Natural killer cell (primary cell): Measurements from ENCODE around the gene SH3PXD2A. TPM values are rescaled to one million over a fixed set of nuclear protein-coding genes. Genes with fewer than 3 reads are reported as not detected.

Source experiments
- ATAC-seq, 3 donors: fragments of 150-1000 bp in 2 of 3; fragments of 200-7000 bp in 1 of 3; cut with Tn5 transposase; 1 replicate in 1 of 3; 2 replicates in 2 of 3; pipeline ENCODE4 v1.10.0; 2021; ENCODE audit warnings: mild to moderate bottlenecking in 2 of 3, moderate library complexity in 2 of 3
- DNase-seq, 2 donors: peaks; one replicate each; pipeline versions ENCODE4 v3.0.0 to v3.0.0-alpha.2; 2013 to 2021; ENCODE audit warnings: mixed read lengths in 1 of 2
- H3K27ac ChIP-seq: one replicate; pipeline ENCODE4 v1.5.1; 2013; ENCODE audit warnings: mild to moderate bottlenecking, low read length
- H3K27me3 ChIP-seq: one replicate; pipeline ENCODE4 v1.6.1; 2013; ENCODE audit warnings: low read length; ENCODE audit not compliant: control insufficient read depth, insufficient read depth
- H3K36me3 ChIP-seq: one replicate; pipeline ENCODE4 v1.6.1; 2013; ENCODE audit warnings: low read length; ENCODE audit not compliant: control insufficient read depth, insufficient read depth
- H3K4me1 ChIP-seq: one replicate; pipeline ENCODE4 v1.6.1; 2013; ENCODE audit warnings: low read length; ENCODE audit not compliant: control insufficient read depth, insufficient read depth
- H3K4me3 ChIP-seq: one replicate; pipeline ENCODE4 v1.5.1; 2013; ENCODE audit warnings: low read length
- H3K9me3 ChIP-seq: one replicate; pipeline ENCODE4 v1.6.1; 2013; ENCODE audit warnings: low read length; ENCODE audit not compliant: control insufficient read depth, insufficient read depth
- H3K27ac Mint-ChIP-seq, 2 donors: one replicate each; pipeline ENCODE4 v1.8.0; 2022; ENCODE audit warnings: mild to moderate bottlenecking in 2 of 2, mixed read lengths in 2 of 2, moderate library complexity in 1 of 2
- H3K27me3 Mint-ChIP-seq, 2 donors: one replicate each; pipeline ENCODE4 v1.8.0; 2022; ENCODE audit warnings: low read depth in 2 of 2, mixed read lengths in 2 of 2
- H3K36me3 Mint-ChIP-seq: one replicate; pipeline ENCODE4 v1.8.0; 2022; ENCODE audit warnings: mixed read lengths
- H3K4me1 Mint-ChIP-seq, 2 donors: one replicate each; pipeline ENCODE4 v1.8.0; 2022; ENCODE audit warnings: mixed read lengths in 2 of 2
- H3K4me3 Mint-ChIP-seq: one replicate; pipeline ENCODE4 v1.8.0; 2022; ENCODE audit warnings: mild to moderate bottlenecking, moderate library complexity, mixed read lengths
- H3K9me3 Mint-ChIP-seq, 2 donors: one replicate each; pipeline ENCODE4 v1.8.0; 2022; ENCODE audit warnings: mixed read lengths in 2 of 2
- CTCF ChIP-seq: fragments of 200-600 bp; IDR thresholded peaks from one replicate; pipeline ENCODE4 v1.8.0; 2022; ENCODE audit warnings: antibody characterized with exemption
- WGBS: methylation state at CpG from one replicate; pipeline ENCODE4 v1.1.7; 2013; ENCODE audit warnings: missing lambda C conversion rate; ENCODE audit not compliant: insufficient coverage; 5-methylcytosine and 5-hydroxymethylcytosine counted together
- intact Hi-C: fragments of 100-400 bp; cut with micrococcal nuclease; formaldehyde crosslinking; loops from one replicate; pipeline ENCODE4 v1.14.2; 2022
- total RNA-seq, 4 donors: library from RNA; stranded (reverse); fragments of 120-200 nt in 1 of 4; gene quantifications; one replicate each; pipeline versions ENCODE4 v1.2.3 to v1.2.4, GENCODE V29; 2013 to 2022

The SH3PXD2A gene
- total RNA-seq, 3 donors from 2014 or later (not counting 1 experiment from before 2014, with no cell fraction given) = 3.3 to 7.0 (median 4.9) TPM

GRCh38 chr10:103648636-103649532 lies 206.5 kb downstream of the SH3PXD2A start:
- H3K9me3 ChIP-seq = no peaks in the 10 kb centered on the region
- no peaks in the 10 kb centered on the region for H3K4me1 Mint-ChIP-seq
- H3K27me3 Mint-ChIP-seq = no peaks in the 10 kb centered on the region
- no peak overlapping the region for H3K27ac Mint-ChIP-seq
- no peaks in the 10 kb centered on the region for H3K27me3 ChIP-seq
- no peaks in the 10 kb centered on the region for H3K9me3 Mint-ChIP-seq
- 84% methylated on average over 18 of the region's 18 CpGs for WGBS
- peaks cover 4% of the 10 kb centered on the region for H3K4me1 ChIP-seq
- H3K27ac ChIP-seq = no peak overlapping the region
- intact Hi-C loops = no loop called here
- H3K4me3 ChIP-seq = no peak overlapping the region
- no peaks in the 10 kb centered on the region for H3K36me3 Mint-ChIP-seq
- ATAC-seq (no peak), DNase-seq (no peak)
- no peak overlapping the region for H3K4me3 Mint-ChIP-seq
- no peaks in the 10 kb centered on the region for H3K36me3 ChIP-seq
- no peak for TF ChIP-seq CTCF

- H3K4me1 ChIP-seq = peaks cover 4% of the 10 kb centered on the region
- Mint-ChIP-seq H3K9me3 (no peaks in the 10 kb centered on the region), H3K36me3 (no peaks in the 10 kb centered on the region), H3K27ac (no peak overlapping the region), H3K27me3 (no peaks in the 10 kb centered on the region), H3K4me3 (no peak overlapping the region), H3K4me1 (no peaks in the 10 kb centered on the region)
- WGBS = 94% methylated on average over 8 of the region's 8 CpGs
- H3K9me3 ChIP-seq = no peaks in the 10 kb centered on the region
- intact Hi-C loops = no loop called here
- TF ChIP-seq CTCF = no peak
- ATAC-seq = no peak
- H3K36me3 ChIP-seq = no peaks in the 10 kb centered on the region
- no peak for DNase-seq
- H3K27ac ChIP-seq = no peak overlapping the region
- H3K4me3 ChIP-seq = no peak overlapping the region
- H3K27me3 ChIP-seq = no peaks in the 10 kb centered on the region
Observed at GRCh38 chr10:103648251-103648635, 207.1 kb downstream of the SH3PXD2A start.

- H3K4me3 Mint-ChIP-seq = no peak overlapping the region
- no peaks in the 10 kb centered on the region for H3K27me3 Mint-ChIP-seq
- ATAC-seq = no peak
- H3K4me1 Mint-ChIP-seq = no peaks in the 10 kb centered on the region
- Histone ChIP-seq H3K27ac (no peak overlapping the region), H3K9me3 (no peaks in the 10 kb centered on the region), H3K36me3 (no peaks in the 10 kb centered on the region), H3K4me1 (peaks cover 4% of the 10 kb centered on the region), H3K4me3 (no peak overlapping the region), H3K27me3 (no peaks in the 10 kb centered on the region)
- no peaks in the 10 kb centered on the region for H3K9me3 Mint-ChIP-seq
- WGBS = 89% methylated on average over 3 of the region's 3 CpGs
- no peak for TF ChIP-seq CTCF
- H3K36me3 Mint-ChIP-seq = no peaks in the 10 kb centered on the region
- no peak overlapping the region for H3K27ac Mint-ChIP-seq
- intact Hi-C loops = no loop called here
- DNase-seq = no peak
Observed at GRCh38 chr10:103646304-103646703, 209.1 kb downstream of the SH3PXD2A start.
